H1 (cell line): Measurements from ENCODE around the gene ZNF683. TPM values are rescaled to one million over a fixed set of nuclear protein-coding genes. Genes with fewer than 3 reads are reported as not detected.

Source experiments
- BACH1 ChIP-seq: IDR thresholded peaks from 2 replicates; pipeline ENCODE4 v1.6.1; 2012; ENCODE audit warnings: low read length, improper control_type of control experiment
- CBX8 ChIP-seq: fragments of 300-800, 300-1000 bp; sonication (generic); IDR thresholded peaks from 2 replicates; pipeline ENCODE4 v1.7.1; 2016; ENCODE audit warnings: low read depth, low read length, borderline replicate concordance
- CEBPB ChIP-seq: IDR thresholded peaks from 2 replicates; pipeline ENCODE4 v1.6.1; 2012; ENCODE audit warnings: low read depth, low read length
- CHD1 ChIP-seq: IDR thresholded peaks from 2 replicates; pipeline ENCODE4 v1.6.1; 2012; ENCODE audit warnings: low read depth, low read length, improper control_type of control experiment
- CHD2 ChIP-seq: IDR thresholded peaks from 2 replicates; pipeline ENCODE4 v1.6.1; 2012; ENCODE audit warnings: low read length, improper control_type of control experiment
- EP300 ChIP-seq, 2 experiments: IDR thresholded peaks; 1 replicate in 1 of 2; 2 replicates in 1 of 2; pipeline ENCODE4 v1.6.1; 2011 to 2012; ENCODE audit warnings: low read depth in 2 of 2, low read length in 2 of 2, mild to moderate bottlenecking in 2 of 2, borderline replicate concordance in 1 of 2, inconsistent platforms in 1 of 2, moderate library complexity in 1 of 2
- HDAC2 ChIP-seq, 2 experiments: fragments of 300-600 bp in 1 of 2; sonication (generic) in 1 of 2; IDR thresholded peaks; 2 replicates each; pipeline ENCODE4 v1.6.1; 2011 to 2012; ENCODE audit warnings: low read depth in 2 of 2, low read length in 2 of 2, mild to moderate bottlenecking in 2 of 2, moderate library complexity in 2 of 2, borderline replicate concordance in 1 of 2, inconsistent platforms in 1 of 2
- JUN ChIP-seq: IDR thresholded peaks from 2 replicates; pipeline ENCODE4 v1.6.1; 2011; ENCODE audit warnings: low read depth, mild to moderate bottlenecking, improper control_type of control experiment, low read length
- KDM1A ChIP-seq: fragments of 200-600, 300-600 bp; sonication (generic); IDR thresholded peaks from 2 replicates; pipeline ENCODE4 v1.7.1; 2016; ENCODE audit warnings: mild to moderate bottlenecking, low read length, borderline replicate concordance
- POLR2AphosphoS5 ChIP-seq: IDR thresholded peaks from 2 replicates; pipeline ENCODE4 v1.6.1; 2011; ENCODE audit warnings: low read depth, low read length
- POU5F1 ChIP-seq: IDR thresholded peaks from 2 replicates; pipeline ENCODE4 v1.6.1; 2011; ENCODE audit warnings: low read depth, mild to moderate bottlenecking, low read length, moderate library complexity
- RBBP5 ChIP-seq: IDR thresholded peaks from 2 replicates; pipeline ENCODE4 v1.7.1; 2012; ENCODE audit warnings: low read depth, mild to moderate bottlenecking, inconsistent platforms, low read length, moderate library complexity, borderline replicate concordance
- RFX5 ChIP-seq: IDR thresholded peaks from 2 replicates; pipeline ENCODE4 v1.6.1; 2011; ENCODE audit warnings: low read depth, low read length, improper control_type of control experiment, borderline replicate concordance
- RNF2 ChIP-seq: fragments of 200-900, 300-1000 bp; sonication (generic); IDR thresholded peaks from 2 replicates; pipeline ENCODE4 v1.7.1; 2016; ENCODE audit warnings: borderline replicate concordance, low read depth, mild to moderate bottlenecking, antibody characterized with exemption, low read length; ENCODE audit not compliant: poor library complexity, severe bottlenecking; ENCODE audit errors: missing control alignments
- SIN3A ChIP-seq, 2 experiments: IDR thresholded peaks in 1 of 2; conservative IDR thresholded peaks in 1 of 2; 2 replicates each; pipeline ENCODE4 v1.6.1; 2011 to 2012; ENCODE audit warnings: low read length in 2 of 2, improper control_type of control experiment in 1 of 2, low read depth in 1 of 2, mild to moderate bottlenecking in 1 of 2
- SP1 ChIP-seq: IDR thresholded peaks from 2 replicates; pipeline ENCODE4 v1.6.1; 2011; ENCODE audit warnings: low read depth, low read length
- SP2 ChIP-seq: IDR thresholded peaks from 2 replicates; pipeline ENCODE4 v1.6.1; 2012; ENCODE audit warnings: mild to moderate bottlenecking, low read length, inconsistent platforms
- SRF ChIP-seq: IDR thresholded peaks from 2 replicates; pipeline ENCODE4 v1.6.1; 2011; ENCODE audit warnings: mild to moderate bottlenecking, low read depth, low read length, moderate library complexity
- TAF7 ChIP-seq: optimal IDR thresholded peaks from 2 replicates; pipeline ENCODE3; 2011; ENCODE audit warnings: low read depth, mild to moderate bottlenecking, inconsistent platforms, low read length, moderate library complexity, borderline replicate concordance
- YY1 ChIP-seq: IDR thresholded peaks from 2 replicates; pipeline ENCODE4 v1.6.1; 2011; ENCODE audit warnings: low read depth, mild to moderate bottlenecking, low read length
- ZNF274 ChIP-seq: IDR thresholded peaks from 2 replicates; pipeline ENCODE4 v1.7.0; 2012; ENCODE audit warnings: low read length, borderline replicate concordance; ENCODE audit errors: extremely low read depth
- polyA plus RNA-seq, 7 experiments: library from polyadenylated mRNA; depleted of rRNA in 3 of 7; stranded (reverse) in 5 of 7; unstranded in 2 of 7; fragments of >200 nt in 5 of 7; fragments of 200-250 nt in 2 of 7; gene quantifications; 1 replicate in 5 of 7; 2 replicates in 1 of 7; 4 replicates in 1 of 7; pipeline versions ENCODE4 v1.2.1 to v1.2.3, GENCODE V29; 2011 to 2013; ENCODE audit warnings: missing spikeins in 2 of 7, mixed read lengths in 2 of 7
- total RNA-seq: library from RNA; stranded (reverse); fragmentation: NEBNext Ultra II Directional; extraction: Animal tissue kit (Norgen Biotek cat#: 25700); gene quantifications from 2 replicates; pipeline ENCODE4 v1.2.1, GENCODE V29; 2021
- TF ChIP-seq, protein P1 (sequence below): IDR thresholded peaks from 2 replicates; pipeline ENCODE4 v1.6.1; 2012; ENCODE audit warnings: inconsistent platforms
- TF ChIP-seq, protein P2 (sequence below), 3 experiments: IDR thresholded peaks; 1 replicate in 2 of 3; 2 replicates in 1 of 3; pipeline versions ENCODE4 v1.5.1 to v1.6.1; 2011; ENCODE audit warnings: low read length in 3 of 3, mild to moderate bottlenecking in 3 of 3, inconsistent platforms in 2 of 3, low read depth in 1 of 3, moderate library complexity in 1 of 3; ENCODE audit not compliant: insufficient read depth in 1 of 3; ENCODE audit errors: control extremely low read depth in 1 of 3

Gene ZNF683
- total and polyA plus RNA-seq, 2 of the 8 experiments (the other 6 are each of a cell fraction or from before 2014, with no cell fraction given), result not detected

- TF ChIP-seq RNF2 (no peak), RFX5 (peak; percentile 55; the same call in 1 of the 2 replicates), EP300 (IDR thresholded peaks at IDR 0.05; ENCODE audit: borderline replicate concordance in 1 of 2, low read depth in 2 of 2, low read length in 2 of 2) (peak in 1 of 2 experiments; percentile 13; a peak in 1 of 3 replicates), JUN (no peak), CHD1 (no peak), POLR2AphosphoS5 (no peak), HDAC2 (IDR thresholded peaks at IDR 0.05; ENCODE audit: borderline replicate concordance in 1 of 2, low read depth in 2 of 2, low read length in 2 of 2) (peak; percentile 100), BACH1 (no peak), CEBPB (no peak), KDM1A (no peak), SP2 (no peak), RBBP5 (peak; percentile 28; the same call in 1 of the 2 replicates), CBX8 (no peak), SIN3A (conservative IDR thresholded peaks at IDR 0.05 in 1 of 2, IDR thresholded peaks at IDR 0.05 in 1 of 2; ENCODE audit: low read depth in 1 of 2, low read length in 2 of 2) (peak; percentile 100), TAF7 (peak; percentile 98), ZNF274 (no peak), POU5F1 (no peak), SRF (no peak; the same call in 1 of the 2 replicates), SP1 (peak; percentile 53; the same call in 1 of the 2 replicates), CHD2 (no peak), YY1 (no peak)
- TF ChIP-seq, protein P1, sequence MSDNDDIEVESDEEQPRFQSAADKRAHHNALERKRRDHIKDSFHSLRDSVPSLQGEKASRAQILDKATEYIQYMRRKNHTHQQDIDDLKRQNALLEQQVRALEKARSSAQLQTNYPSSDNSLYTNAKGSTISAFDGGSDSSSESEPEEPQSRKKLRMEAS, result peak; percentile 97
- TF ChIP-seq, protein P2, sequence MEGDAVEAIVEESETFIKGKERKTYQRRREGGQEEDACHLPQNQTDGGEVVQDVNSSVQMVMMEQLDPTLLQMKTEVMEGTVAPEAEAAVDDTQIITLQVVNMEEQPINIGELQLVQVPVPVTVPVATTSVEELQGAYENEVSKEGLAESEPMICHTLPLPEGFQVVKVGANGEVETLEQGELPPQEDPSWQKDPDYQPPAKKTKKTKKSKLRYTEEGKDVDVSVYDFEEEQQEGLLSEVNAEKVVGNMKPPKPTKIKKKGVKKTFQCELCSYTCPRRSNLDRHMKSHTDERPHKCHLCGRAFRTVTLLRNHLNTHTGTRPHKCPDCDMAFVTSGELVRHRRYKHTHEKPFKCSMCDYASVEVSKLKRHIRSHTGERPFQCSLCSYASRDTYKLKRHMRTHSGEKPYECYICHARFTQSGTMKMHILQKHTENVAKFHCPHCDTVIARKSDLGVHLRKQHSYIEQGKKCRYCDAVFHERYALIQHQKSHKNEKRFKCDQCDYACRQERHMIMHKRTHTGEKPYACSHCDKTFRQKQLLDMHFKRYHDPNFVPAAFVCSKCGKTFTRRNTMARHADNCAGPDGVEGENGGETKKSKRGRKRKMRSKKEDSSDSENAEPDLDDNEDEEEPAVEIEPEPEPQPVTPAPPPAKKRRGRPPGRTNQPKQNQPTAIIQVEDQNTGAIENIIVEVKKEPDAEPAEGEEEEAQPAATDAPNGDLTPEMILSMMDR (IDR thresholded peaks at IDR 0.05; ENCODE audit: control extremely low read depth in 1 of 3, insufficient read depth in 1 of 3, low read depth in 1 of 3, low read length in 3 of 3), result no peak
Measured at GRCh38 chr1:26408604-26409003, 36.1 kb upstream of the ZNF683 start (continued).
